HG03175 (cell line): ENCODE data around the gene CAVIN4.

Experiments
- ATAC-seq: cut with Tn5 transposase; IDR thresholded peaks from one replicate; pipeline ENCODE4 v1.9.1; 2021; ENCODE audit warnings: mild to moderate bottlenecking, moderate library complexity; ENCODE audit not compliant: unreplicated experiment

CAVIN4 gene, protein sequence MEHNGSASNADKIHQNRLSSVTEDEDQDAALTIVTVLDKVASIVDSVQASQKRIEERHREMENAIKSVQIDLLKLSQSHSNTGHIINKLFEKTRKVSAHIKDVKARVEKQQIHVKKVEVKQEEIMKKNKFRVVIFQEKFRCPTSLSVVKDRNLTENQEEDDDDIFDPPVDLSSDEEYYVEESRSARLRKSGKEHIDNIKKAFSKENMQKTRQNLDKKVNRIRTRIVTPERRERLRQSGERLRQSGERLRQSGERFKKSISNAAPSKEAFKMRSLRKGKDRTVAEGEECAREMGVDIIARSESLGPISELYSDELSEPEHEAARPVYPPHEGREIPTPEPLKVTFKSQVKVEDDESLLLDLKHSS

DNA sequence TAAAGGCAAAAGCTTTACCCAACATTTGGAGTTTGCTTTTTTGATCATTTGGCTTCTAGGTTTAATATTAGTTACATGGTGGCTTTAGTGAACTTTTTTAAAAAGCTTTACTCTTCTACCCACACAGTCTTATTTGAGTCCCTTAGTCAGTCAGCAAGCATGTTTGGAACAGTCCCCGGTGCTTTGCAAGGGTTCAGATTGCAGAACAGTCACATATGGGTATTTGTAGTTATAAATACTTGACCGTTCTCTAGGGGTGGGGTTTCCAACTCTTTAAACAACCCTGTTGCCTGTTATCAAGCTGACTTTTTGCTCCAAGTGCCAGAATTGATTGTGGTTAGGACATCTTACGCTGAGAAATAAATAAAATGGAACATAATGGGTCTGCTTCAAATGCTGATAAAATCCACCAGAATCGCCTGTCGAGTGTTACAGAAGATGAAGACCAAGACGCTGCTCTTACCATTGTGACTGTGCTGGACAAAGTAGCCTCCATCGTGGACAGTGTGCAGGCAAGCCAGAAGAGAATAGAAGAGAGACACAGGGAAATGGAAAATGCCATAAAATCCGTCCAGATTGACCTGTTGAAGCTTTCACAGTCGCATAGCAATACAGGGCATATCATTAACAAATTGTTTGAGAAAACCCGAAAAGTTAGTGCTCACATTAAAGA, at the start of gene CAVIN4:
Gene CAVIN4 (plus strand): TSS at position 304 of the 673 bp plus-strand sequence. CDS start 65 bp downstream, at position 369.
- ATAC-seq, result no peak

DNA sequence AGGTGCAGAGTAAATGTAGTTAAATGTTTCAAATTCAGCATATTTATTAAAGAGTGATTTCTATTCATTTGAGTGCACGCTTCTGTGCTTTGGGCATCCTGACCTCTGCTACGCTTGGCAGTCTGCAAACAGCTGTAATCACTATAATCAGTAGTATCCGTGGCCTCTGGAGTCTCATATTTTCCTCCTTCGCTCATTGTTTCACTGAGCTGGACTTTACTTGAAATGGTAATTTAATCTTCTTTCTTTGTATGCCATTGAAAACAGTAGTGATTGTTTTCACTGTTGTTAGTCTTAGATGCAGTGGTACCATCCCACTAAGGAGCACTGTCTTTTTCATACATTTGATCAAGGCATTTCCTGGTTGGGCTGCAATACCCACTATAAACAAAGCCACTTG, 43.5 kb upstream of the CAVIN4 start:
- no peak for ATAC-seq

DNA sequence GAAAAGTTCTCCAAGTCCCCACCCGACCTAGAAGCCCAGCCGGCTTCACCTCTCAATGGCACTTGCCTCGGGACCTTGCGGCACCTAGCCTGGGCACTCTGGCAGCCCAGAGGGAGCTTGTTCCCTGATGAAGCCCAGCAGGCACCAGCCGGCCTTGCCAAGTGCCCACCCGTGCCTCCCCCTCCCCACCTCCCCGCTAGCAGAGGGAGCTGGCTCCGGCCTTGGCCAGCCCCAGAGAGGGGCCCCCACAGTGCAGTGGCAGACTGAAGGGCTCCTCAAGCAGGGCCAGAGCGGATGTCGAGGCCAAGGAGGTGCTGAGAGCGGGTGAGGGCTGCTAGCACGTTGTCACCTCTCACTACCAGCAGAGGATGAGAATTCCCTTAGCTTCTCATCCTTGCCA, 37.6 kb upstream of the CAVIN4 start:
- ATAC-seq, result no peak

DNA sequence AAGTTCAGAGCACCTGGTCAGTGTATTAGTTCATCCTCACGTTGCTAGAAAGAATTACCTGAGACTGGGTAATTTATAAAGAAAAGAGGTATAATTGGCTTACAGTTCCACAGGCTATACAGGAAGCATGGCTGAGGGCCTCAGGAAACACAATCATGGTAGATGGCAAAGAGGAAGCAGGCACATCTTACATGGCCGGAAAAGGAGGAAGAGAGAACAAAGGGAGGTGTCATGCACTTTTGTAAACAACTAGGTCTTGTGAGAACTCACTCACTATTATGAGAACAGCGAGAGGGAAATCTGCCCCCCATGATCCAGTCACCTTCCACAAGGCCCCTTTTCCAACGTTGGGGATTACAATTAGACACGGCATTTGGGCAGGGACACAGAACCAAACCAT, 28.8 kb upstream of the CAVIN4 start:
- ATAC-seq, result no peak

DNA sequence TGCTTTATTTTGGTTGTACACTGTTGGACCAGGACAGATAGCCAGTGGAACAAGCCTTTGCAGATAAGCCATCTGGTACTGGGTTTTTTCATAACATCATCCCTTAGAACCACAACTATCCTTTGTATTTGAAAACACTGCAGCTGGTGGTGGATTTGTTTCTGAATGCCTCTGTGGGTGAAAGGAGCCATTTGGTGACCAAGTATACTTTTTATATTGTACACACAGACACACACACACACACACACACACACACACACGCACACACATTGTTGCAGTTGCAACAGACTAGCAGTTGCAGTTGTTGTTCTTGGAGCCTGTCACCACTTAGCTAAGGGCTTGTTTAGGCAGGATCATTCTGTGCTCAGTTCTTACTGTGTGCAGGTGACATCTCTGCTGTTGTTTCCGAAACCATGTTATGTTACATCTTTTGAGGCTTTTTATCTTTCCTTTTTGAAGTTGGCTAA, 22.9 kb upstream of the CAVIN4 start:
- ATAC-seq, result peak; percentile 56

DNA sequence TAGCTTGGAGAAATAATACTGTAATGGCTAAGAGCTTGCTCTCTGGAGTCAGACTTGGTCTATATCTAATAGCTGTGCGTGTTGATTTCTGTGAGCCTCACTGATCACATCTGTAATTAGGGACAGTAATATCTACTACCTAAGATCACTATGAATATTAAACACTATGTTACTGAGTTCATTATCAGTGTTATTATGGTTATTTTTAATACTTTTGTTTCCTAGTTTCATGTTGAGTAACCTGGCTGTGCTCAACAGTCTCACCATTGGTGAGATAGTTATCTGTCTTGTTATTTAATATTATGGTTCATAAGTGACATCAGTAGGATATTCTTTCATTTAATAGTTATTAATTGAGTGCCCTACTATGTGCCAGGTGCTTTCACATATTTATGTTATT, 22.4 kb upstream of the CAVIN4 start:
- peak; percentile 74 for ATAC-seq

DNA sequence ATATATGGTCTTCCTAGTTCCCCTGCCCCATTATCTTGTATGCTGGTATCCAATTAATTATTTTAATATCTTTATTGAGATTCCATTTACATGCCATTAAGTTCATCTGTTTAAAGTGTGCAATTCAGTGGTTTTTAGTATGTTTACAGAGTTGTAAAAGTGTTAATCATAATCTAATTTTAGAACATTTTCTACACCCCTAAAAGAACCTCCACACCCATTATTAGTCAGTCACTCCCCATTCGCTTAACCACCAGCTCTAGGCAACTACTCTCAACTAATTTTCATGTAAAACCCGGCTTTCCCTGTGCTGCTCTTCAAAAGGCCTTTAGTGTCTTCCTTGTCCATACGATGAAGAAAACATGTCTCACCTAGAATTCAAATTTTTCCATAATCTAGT, 20.8 kb upstream of the CAVIN4 start:
- no peak for ATAC-seq

DNA sequence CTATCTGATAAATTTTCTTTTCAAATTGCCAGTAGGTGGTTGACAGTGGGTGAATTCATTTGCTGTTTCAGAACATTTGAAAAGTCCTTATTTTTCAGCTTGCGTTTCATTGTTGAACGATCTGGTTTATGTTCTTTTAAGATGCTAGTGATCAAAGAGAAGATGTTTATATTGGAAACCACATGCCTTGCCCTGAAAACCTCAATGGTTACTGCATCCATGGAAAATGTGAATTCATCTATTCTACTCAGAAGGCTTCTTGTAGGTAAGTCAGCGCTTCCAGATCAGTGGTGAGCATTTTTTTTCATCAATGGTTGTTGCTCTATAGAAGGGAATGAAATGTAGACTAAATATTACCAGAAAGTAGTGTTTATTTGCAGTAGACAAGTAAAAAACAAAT, 16.6 kb upstream of the CAVIN4 start:
- ATAC-seq, result no peak

DNA sequence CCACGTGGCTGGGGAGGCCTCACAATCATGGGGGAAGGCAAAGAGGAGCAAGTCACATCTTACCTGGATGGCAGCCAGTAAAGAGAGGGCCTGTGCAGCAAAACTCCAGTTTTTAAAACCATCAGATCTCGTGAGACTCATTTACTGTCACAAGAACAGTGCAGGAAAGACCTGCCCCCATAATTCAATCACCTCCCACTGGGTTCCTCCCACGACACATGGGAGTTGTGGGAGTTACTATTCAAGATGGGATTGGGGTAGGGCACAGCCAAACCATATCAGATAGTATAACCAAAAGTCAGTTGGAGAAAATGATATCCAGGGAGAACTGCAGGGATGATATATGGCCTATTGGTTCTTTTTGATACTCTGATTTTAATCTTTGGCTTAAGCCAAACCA, 10.0 kb upstream of the CAVIN4 start:
- ATAC-seq, result no peak

DNA sequence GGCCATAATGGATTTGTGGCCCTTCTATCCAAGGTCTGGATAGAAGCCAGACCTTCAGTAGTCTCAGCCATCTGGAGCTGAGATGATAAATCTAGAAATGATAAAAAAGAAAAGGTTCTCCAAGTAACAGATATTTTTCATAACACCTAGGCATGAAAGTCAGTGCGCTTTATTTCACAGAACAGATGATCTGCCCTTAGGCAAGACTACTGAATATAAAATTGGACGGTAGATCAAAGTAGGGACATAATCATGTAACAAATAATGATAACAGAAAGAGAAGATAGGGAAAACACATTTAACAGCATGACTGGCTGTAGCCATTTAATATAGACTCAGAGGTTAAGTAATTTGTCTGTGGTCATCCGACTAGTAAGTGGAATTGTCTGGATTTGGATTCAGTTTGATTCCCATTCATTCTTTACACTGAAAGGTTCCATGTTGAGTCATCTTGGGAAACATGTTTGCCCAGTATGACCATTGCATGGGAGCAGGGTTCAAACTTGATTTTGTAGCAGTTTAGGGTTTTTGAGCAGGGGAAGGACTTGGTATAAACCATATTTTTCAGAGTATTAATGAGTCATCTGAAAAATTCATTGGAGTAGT, 4.1 kb upstream of the CAVIN4 start:
- no peak for ATAC-seq

DNA sequence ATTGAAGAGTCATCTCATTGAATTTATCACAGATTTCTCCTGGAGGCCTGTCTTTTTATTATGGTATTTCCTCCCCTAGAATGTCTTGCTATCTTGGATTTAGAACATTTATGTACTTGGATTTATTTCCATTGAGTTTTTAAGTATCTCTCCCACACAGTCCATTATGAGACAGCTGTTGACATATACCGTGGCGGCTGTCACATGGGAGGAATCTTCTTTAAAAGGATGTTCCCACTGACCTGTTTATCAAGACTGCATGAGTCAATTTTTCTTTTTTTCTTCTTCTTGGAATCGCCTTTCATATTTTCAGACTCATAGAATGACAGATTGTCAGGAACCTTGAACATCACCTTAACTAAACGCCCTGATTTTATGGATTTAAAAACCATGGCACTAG, 2.9 kb upstream of the CAVIN4 start:
- ATAC-seq, result no peak

DNA sequence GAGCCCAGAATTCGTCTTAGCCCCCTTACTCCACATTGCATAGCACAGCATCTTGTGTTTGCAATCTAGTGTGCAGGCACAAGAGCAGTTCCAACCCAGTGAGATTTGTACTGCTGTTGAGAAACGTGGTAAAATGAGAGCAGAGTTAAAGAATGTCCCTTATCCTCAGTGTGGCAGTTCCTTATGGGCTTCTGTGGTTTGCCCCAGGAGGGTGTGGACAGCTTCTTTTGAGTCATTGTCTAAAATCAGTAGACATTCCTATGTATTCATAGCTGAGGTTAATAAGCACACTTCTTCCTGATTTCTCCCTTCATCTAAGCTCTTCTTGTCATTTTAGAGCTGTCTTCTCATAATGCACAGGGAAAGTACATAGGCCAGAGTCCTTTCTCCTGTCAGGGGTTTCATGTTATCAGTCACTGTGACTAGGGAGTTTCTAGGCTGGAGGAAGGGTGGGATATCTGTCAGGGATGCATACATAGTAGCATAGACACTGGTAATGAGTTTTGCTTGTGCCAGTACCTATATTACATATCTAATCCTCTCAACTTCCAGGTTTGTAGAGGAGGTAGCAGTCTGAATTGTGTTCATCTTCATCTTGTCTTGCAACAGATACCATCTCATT, 2.0 kb upstream of the CAVIN4 start:
- no peak for ATAC-seq

DNA sequence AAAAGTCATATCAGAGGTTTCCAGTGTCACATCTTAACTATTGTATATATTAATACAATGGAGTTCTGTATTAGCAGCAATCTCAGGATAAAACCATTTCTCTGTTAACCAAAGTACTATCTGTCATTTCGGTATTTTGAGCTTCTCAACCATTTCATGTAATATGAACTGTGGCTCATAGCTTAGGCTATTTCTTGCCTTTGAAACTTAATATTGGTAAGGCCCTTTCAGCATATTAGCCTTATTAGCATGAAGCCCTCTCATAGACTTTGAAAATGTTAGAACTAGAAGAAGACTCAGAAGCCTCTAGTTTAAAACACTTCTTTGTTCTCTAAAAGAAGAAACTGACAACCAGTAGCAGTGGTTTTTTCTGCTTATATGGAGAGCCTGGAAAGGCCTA, 731 bp downstream of the CAVIN4 start:
- ATAC-seq, result no peak

DNA sequence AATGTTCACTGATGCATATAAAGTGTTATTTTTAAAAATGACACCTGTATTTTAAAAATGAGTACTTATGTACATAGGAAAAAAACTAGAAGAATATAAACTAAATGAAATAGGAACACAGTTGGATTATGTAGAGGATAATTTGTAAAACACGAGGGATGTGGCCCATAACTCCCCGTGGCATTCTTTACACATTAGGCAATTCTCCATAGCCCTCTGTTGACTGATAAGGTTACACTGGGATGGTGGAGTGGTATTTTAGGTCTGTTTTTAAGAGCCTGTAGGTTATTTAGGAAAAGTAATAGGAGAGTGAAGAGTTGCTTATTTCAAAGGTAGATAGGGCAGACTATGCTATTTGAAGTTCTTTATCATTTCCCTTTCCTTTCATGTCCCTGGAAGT, 1.8 kb downstream of the CAVIN4 start:
- no peak for ATAC-seq

DNA sequence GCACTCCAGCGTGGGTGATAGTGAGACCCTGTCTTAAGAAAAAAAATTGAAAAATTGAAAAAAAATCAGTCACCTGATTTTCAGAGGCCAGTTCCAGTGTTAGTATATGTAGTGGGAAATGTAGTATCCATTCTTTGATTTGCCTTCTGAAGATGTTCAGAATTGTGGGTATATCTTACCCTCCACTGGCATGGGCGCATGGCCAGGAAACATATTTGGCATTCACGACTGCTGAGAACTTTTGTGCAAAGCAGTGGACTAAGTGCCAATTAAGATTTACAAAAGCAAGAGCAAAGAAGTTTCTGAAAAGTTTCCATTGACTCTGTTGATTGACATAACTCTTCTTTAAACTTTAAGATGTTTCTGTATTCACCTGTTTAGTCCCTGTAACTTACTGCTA, 2.4 kb downstream of the CAVIN4 start:
- ATAC-seq, result no peak

DNA sequence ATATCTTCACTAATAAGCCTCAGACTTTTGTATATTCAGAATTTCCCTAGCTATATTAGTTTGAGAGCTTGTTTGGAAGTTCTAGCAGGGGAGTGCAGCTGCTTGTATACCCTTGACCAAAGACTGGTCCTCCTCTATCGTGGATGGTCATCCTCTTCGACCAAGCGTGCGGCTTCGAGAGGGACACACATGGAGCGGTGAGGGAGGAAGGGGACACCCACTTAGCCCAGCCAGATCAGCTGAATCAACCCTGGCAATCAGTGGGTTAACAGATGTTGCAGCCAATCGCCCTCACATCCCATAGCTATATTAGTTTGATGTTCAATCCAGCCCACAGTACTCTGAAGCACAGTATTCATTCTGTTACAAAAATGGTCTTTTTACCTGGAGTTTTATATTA, 3.2 kb downstream of the CAVIN4 start:
- ATAC-seq, result no peak

DNA sequence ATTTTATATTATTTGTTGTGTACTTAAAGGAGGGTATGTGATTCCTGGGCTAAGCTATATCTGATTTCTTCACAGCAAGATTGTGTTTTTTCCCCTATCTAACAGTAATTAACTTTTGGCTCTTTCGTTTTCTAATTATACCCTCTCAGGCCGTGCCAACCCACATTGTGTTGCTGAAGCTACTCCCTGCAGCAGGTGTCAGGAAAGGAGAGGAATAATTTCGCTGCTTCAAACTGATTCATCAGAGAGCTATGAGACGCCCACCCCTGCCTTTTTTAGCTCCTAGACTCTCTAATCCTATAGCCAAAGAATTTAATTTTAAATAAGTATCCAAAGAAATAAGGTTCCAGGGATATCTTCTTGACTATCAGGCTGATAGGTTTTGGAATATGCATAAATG, 3.8 kb downstream of the CAVIN4 start:
- no peak for ATAC-seq

DNA sequence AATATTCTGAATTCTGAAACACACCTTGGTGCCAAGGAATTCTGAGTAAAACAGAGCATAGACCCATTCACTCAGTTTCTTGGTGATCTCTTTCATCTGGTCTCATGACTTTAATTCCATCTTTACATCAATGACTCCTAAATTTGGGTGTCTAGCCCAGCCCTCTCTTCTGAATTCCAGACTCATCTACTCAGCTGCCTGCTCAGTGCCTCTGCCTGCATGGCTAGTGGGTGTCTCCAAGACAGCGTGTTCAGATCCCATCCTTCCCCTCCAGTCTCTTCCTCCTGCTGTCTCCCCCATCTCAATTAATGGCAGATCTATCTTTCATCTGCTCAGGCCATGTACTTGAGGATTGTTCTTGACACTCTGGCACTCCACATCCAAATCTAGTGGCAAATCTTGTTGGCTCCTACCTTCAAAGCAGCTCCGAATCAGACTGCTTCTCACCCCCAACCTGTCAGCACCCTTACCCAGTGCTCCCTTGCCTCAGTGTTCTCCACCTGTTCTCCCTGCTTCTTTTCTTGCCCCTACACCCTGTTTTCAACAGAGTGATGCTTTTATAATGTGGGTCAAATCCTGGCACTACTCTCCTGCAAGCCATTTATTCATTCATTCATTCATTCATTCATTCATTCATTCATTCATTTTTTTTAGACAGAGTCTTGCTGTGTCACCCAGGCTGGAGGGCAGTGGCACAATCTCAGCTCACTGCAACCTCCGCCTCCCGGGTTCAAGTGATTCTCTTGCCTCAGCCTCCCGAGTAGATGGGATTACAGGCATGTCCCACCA, 5.3 kb downstream of the CAVIN4 start:
- ATAC-seq, result no peak

DNA sequence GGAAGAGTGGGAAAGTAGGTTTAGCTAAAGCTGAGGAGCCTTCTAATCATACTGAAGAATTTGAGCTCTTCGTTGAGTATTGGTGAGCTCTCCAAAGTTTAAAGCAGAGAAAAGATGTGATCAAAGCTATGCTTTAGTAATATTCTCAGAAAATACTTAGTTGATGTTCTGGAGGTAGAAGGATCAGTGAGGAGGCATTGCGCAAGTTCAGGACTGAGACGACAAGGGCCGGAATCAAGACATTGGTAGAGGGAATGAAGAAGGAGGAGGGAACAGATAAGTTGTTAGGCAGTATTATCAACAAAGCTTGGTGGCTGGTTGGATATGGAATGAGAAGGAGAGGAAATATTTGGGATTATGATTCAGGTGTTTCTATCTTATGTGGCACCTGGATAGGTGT, 7.1 kb downstream of the CAVIN4 start:
- ATAC-seq, result no peak

DNA sequence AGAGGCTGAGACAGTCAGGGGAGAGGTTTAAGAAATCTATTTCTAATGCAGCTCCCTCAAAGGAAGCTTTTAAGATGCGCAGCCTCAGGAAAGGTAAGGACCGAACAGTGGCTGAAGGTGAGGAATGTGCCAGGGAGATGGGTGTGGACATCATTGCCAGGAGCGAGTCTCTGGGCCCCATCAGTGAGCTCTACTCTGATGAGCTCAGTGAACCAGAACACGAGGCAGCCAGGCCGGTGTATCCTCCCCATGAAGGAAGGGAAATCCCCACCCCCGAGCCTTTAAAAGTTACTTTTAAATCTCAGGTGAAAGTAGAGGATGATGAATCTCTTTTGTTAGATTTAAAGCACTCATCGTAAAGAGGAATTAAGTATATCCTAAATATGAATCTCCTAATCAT, 8.2 kb downstream of the CAVIN4 start:
- ATAC-seq, result no peak

DNA sequence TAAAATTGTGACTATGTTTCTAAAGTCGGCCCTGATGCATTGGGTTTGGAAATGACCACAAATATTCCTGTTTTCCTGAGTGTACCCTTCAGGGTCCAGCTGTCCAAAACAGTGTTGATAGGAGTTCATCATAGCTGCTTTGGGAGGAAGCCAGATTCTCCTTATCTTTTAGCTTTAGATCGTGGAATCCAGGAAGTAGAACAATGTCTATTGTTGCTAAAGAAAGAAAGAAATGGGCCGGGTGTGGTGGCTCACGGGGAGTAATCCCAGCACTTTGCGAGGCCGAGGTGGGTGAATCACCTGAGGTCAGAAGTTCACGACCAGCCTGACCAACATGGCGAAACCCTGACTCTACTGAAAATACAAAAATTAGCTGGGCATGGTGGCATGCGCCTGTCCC, 9.5 kb downstream of the CAVIN4 start:
- ATAC-seq, result no peak
